ENCODE measurements around the gene SCRN2.

The SCRN2 gene

DNA sequence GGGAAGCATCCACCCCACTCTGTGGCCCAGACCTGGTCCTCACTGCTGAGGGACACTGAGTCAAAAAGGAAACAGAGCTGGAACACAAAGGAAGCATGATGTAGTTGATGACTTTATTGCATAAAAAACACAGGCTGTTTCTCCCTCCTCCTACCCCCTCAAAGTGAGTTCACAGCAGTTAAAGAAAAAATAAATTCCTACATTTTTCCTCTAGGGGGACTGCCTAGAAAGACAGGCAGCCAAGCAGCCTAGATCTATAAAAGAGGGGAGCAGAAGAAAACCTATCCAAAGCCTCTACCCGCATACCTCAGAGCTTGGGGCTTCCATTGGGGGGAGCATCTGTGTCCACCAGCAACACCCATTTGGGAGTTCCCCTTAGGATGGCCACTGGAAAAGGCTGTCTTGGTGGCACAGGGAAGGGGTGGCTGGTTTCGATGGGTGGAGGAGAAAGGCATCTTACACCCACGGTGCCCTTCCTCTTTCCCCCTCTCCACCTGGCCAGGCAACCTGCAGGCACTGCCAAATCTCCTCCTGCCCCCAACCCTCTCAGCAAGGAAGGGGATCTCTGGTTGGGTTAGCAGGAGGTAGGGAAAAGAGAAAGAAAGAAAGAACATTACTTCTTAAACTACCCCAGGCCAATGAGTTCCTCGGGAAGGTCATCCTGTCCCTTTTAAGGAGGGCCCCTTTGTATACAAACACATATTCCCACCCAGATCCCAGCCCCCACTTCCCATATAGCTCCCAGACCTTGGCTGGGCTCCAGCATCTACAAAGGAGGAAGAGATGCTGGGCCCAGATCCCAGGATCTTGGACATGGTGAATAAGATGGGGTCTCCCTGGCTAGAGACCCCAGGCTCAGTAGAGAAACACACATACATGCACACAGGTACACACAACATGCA is 4.0 kb upstream of the SCRN2 start:
- no peak for DNase-seq

DNA sequence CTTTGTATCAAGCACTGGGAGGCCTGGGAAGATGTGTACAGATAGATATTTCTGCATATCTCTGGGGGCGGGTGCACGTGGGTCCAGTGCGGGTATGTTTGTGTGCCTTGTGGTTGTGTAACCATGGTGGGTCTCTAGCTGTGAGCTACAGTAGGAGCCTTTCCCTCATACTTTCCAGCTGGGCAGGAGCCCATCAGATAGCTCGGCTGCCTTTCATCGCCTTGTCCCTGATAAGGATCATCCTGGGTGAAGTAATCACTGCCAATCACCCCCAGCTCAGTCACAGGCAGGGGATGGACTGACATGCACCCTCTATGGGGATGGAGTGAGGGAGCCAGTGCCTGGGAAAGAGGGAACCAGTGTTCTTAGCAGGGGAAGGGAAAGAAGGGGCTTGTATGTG is 3.2 kb upstream of the SCRN2 start:
- DNase-seq, result no peak

- no peak for DNase-seq
These were observed 2.3 kb upstream of the SCRN2 start for GRCh38 chr17:47843391-47843730.

GRCh38 chr17:47841488-47842291 is 617 bp upstream of the SCRN2 start:
- DNase-seq, result no peak

- DNase-seq, result no peak
These were observed 902 bp downstream of the SCRN2 start for GRCh38 chr17:47840001-47840741.

DNA sequence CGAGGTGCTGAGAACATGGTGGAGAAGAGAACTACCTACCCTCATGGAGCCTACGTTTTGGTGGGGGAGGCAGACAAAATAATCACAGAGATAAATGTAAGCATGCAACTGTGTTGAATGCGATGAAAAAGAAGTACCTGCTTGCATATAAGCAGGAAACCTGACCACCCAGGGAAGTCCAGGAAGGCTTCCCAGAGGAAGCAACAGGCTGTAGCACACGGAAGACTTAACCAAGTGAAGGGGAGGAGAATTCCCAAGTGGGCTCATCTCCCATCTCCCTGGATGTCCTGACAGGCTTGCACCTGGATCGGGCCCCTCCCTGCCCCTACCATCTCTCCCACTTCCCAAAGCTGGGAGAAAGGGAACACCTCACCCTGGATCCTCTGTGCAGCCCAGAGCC is 2.0 kb downstream of the SCRN2 start:
- no peak for DNase-seq

- no peak for DNase-seq
These were observed 2.4 kb downstream of the SCRN2 start for GRCh38 chr17:47838636-47839035.

DNA sequence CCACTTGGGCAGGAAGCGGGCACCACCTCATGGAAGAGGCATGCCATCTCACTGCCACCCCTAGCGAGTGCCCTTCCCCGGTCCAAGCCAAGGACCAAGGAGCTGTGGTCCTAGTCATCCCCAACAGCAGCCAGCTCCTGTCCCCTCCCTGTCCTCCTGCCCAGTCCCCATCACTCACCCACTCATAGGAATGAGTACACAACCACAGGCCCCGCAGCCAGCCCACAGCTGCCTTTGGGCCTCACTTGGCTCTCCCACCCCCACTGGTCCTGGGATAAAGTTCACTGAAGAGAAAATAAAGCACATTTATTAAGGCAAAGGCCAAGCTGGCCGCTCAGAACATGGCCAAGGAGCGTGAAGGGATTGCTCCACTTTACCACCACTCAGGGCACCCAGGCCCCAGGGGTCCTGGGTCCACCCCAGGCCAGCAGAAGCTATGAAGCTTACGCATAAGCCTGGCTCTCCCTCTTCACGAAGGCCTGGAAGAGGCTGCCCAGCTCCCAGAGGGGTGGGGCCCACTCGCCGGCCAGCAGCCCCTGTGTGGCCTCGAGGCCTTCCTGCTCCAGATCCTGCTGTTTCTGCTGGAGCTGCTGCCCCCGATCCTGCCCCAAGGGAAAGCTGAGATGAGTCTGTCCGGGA is 3.6 kb downstream of the SCRN2 start:
- no peak for DNase-seq

- no peak for DNase-seq
These were observed 4.5 kb downstream of the SCRN2 start for GRCh38 chr17:47836601-47837000.

DNA sequence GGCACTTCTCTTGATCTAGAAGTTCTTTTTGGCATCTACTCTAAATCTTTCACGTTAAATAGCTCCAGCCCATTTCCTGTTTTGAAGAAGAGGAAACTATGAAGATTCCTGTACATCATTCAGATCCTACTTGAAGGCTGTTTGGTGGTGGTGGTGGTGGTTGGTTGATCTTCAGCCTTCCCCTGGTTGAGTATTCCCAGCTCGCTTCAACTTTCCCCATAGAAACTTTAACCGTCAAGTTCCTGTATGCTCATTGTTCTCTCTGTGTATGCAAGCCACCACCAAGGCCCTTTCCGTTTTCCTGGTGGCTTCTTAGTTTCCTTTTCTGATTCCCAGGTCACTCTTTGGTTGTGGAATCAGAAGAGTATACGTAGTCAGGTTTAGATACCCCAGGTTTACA is 6.3 kb downstream of the SCRN2 start:
- no peak for DNase-seq

- DNase-seq, result no peak
These were observed 9.1 kb downstream of the SCRN2 start for GRCh38 chr17:47831934-47832327.

- DNase-seq, result peak; percentile 96
These were observed 9.8 kb downstream of the SCRN2 start, which contains the start of the genes LRRC46 and MRPL10 for GRCh38 chr17:47831003-47831933. Gene LRRC46, plus strand, starts transcription at chr17:47831670. Its CDS starts 320 bp downstream, at chr17:47831990. Gene MRPL10, minus strand, starts transcription at chr17:47831541. Its CDS starts 30 bp downstream, at chr17:47831511.

GRCh38 chr17:47830396-47831002 is 10.6 kb downstream of the SCRN2 start:
- DNase-seq, result no peak

DNA sequence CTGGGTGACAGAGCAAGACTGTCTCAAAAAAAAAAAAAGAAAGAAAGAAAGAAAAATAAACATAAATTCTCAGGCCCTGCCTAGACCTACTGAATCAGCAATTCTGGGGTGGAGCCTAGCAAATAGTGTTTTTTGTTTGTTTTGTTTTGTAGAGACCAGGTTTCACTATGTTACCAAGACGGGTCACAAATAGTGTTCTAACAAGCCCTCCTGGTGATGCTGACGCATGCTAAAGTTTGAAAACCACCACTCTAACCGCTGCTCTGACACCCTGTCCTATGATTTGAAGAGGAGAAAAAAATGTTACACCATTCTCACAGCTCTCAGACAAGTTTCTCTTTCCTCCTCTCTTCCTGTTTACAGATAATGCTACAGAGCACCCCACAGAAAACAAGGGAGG is 11.2 kb downstream of the SCRN2 start:
- no peak for DNase-seq

- DNase-seq, result no peak
These were observed 17.6 kb downstream of the SCRN2 start for GRCh38 chr17:47823519-47823918.

DNA sequence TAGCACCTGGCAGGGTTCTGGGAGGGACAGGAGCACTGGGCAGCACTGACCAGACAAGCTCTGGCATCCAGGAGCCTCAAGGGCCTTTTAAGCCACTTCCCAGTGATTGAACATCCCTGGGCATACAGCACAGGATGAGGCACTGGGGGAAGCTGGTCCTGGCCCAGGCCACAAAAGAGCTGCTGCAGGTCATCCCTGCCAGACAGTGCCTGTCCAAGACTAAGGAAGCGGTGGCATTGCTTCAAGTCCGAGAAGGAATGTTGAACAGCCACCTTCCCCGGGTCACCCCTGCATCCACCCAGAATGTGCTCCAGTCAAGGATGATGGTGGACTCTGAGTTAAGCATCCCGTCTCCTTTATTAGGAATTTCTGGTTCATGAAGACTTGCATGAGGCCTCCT is 18.3 kb downstream of the SCRN2 start:
- DNase-seq, result no peak

- DNase-seq, result peak; percentile 91
These were observed 19.4 kb downstream of the SCRN2 start, which contains the start of gene OSBPL7 for GRCh38 chr17:47821424-47822391. Gene OSBPL7, minus strand, starts transcription at chr17:47821794. Its CDS starts 1,516 bp downstream, at chr17:47820278.

- DNase-seq, result no peak
These were observed 20.0 kb downstream of the SCRN2 start for GRCh38 chr17:47821031-47821423.

- no peak for DNase-seq
These were observed 20.9 kb downstream of the SCRN2 start for GRCh38 chr17:47820033-47820789.

Measured in right hindlimb (tissue), 1 donor.